Activated naive CD4-positive, alpha-beta T cell treated with anti-CD3 and anti-CD28 coated beads for 36 hours (primary cell): ENCODE data around the gene PIGU. TPM values are rescaled to one million over a fixed set of nuclear protein-coding genes. Genes with fewer than 3 reads are reported as not detected.

ENCODE experiments used
- CTCF ChIA-PET: fragments of 350-600 bp; sonication (Branson Sonifier 250); formaldehyde crosslinking; loops from one replicate; lab custom pipeline; 2021; ENCODE audit warnings: antibody characterized with exemption; lab: Charles Lee
- DNase-seq: peaks from one replicate; pipeline ENCODE4 v3.0.0-alpha.2; 2020
- H3K27ac Mint-ChIP-seq: one replicate; pipeline ENCODE4 v1.8.0; 2021; ENCODE audit warnings: mild to moderate bottlenecking, mixed read lengths
- H3K27me3 Mint-ChIP-seq: one replicate; pipeline ENCODE4 v1.8.0; 2021; ENCODE audit warnings: low read depth, mixed read lengths
- H3K36me3 Mint-ChIP-seq: one replicate; pipeline ENCODE4 v1.8.0; 2021; ENCODE audit warnings: low read depth, mixed read lengths
- H3K4me1 Mint-ChIP-seq: one replicate; pipeline ENCODE4 v1.8.0; 2021; ENCODE audit warnings: low read depth, mixed read lengths
- H3K4me3 Mint-ChIP-seq: one replicate; pipeline ENCODE4 v1.8.0; 2021; ENCODE audit warnings: mild to moderate bottlenecking, moderate library complexity, mixed read lengths
- H3K9me3 Mint-ChIP-seq: one replicate; pipeline ENCODE4 v1.8.0; 2021; ENCODE audit warnings: mixed read lengths
- intact Hi-C: fragments of 100-400 bp; cut with micrococcal nuclease; formaldehyde crosslinking; loops from one replicate; pipeline ENCODE4 v1.15.1; 2023
- total RNA-seq, 2 experiments: library from RNA; stranded (reverse); gene quantifications; one replicate each; pipeline ENCODE4 v1.2.3, GENCODE V29; 2021

PIGU gene
- total RNA-seq, 2 experiments from 2014 or later, result 18.8 to 18.9 TPM

DNA sequence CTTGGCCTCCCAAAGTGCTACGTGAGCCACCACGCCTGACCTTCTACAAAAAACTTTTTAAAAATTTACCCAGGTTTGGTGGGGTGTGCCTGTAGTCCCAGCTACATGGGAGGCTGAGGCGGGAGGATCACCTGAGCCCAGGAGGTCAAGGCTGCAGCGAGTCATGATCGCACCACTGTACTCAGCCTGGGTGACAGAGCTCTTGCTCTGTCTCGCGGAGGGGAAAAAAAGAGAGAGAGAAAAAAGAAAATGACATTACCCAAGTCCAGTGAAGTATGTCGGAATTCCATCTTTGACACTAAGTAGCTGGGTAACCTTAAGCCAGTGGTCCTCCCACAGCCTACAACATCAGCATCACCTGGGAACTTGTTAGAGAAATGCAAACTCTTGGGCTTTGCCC lies 137.1 kb downstream of the PIGU start:
- Mint-ChIP-seq H3K36me3 (peaks cover 22% of the 10 kb centered on the region), H3K27ac (no peak overlapping the region)
- intact Hi-C loops, result loop anchor here (2.0 to 5.0 kb wide), 3 partner anchors 43 to 283 kb away; no protein-coding TSS in a partner anchor

DNA sequence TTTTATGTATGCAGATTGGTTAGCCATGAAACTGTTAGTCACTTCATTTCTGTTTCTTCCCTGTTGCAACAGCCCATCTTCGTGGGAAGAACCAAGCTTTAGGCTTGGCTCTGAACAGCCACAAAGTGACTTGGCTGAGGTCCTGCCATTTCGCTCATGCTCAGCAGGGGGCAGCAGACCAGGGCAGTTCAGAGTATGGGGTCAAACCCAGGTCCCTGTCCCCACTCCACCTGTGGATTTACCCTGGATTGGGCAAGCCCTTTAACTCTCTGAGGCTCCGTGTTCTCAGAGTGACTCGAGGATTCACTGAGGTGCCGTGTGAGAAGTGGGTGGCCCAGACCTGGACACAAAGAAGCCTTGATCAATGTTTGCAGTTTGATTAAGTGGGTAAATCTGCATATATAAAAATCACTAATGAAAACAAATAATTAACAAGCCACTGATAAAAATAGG lies 138.2 kb downstream of the PIGU start:
- H3K27me3 Mint-ChIP-seq, result no peaks in the 10 kb centered on the region
- no peaks in the 10 kb centered on the region for H3K9me3 Mint-ChIP-seq
- H3K4me3 Mint-ChIP-seq, result no peak overlapping the region
- peaks cover 25% of the 10 kb centered on the region for H3K36me3 Mint-ChIP-seq
- intact Hi-C loops, result loop anchor here (1.0 to 5.0 kb wide), 4 partner anchors 44 to 231 kb away; no protein-coding TSS in a partner anchor
- H3K4me1 Mint-ChIP-seq, result peaks cover 12% of the 10 kb centered on the region
- peak; percentile 71 for DNase-seq
- no peak overlapping the region for H3K27ac Mint-ChIP-seq
- CTCF ChIA-PET, result interaction anchor here (0.6 to 5.2 kb wide), 18 partner anchors 10 to 242 kb away, joined by 3 to 52 read pairs (median 4); partner anchors contain the start of genes DYNLRB1 and MAP1LC3A

More for the DNA sequence above, 137.1 kb downstream of the PIGU start:
- no peak for DNase-seq
- CTCF ChIA-PET, result interaction anchor here (0.5 to 5.2 kb wide), 16 partner anchors 9 to 349 kb away, joined by 3 to 52 read pairs (median 4); partner anchors contain the start of gene DYNLRB1
- peaks cover 21% of the 10 kb centered on the region for H3K4me1 Mint-ChIP-seq
- H3K9me3 Mint-ChIP-seq, result no peaks in the 10 kb centered on the region
- no peaks in the 10 kb centered on the region for H3K27me3 Mint-ChIP-seq
- no peak overlapping the region for H3K4me3 Mint-ChIP-seq

DNA sequence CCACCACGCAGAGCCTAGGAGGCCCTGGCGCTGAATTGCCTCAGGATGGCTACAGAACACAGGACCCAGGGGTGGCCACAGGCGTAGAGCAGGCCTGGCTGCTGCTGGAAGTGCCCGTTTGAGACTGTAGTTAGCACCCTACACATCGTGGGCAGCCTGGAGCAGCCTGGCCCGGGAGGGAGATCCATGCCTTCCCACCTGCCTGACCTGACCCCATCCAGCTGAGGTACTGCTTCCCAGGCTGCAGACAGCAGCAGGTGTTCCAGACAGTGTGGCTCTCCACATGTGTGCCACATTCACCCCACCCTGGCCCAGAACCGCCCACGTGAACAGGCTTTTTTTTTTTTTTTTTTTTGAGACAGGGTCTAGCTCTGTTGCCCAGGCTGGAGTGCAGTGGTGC lies 139.2 kb downstream of the PIGU start:
- no peaks in the 10 kb centered on the region for H3K9me3 Mint-ChIP-seq
- intact Hi-C loops, result loop anchor here (1.0 to 5.0 kb wide), 4 partner anchors 45 to 232 kb away; no protein-coding TSS in a partner anchor
- H3K27me3 Mint-ChIP-seq, result no peaks in the 10 kb centered on the region
- H3K4me3 Mint-ChIP-seq, result no peak overlapping the region
- no peak overlapping the region for H3K27ac Mint-ChIP-seq
- CTCF ChIA-PET, result interaction anchor here (0.6 to 5.2 kb wide), 14 partner anchors 11 to 242 kb away, joined by 3 to 52 read pairs (median 5); partner anchors contain the start of gene DYNLRB1
- peaks cover 25% of the 10 kb centered on the region for H3K36me3 Mint-ChIP-seq
- no peak for DNase-seq
- peaks cover 10% of the 10 kb centered on the region for H3K4me1 Mint-ChIP-seq

DNA sequence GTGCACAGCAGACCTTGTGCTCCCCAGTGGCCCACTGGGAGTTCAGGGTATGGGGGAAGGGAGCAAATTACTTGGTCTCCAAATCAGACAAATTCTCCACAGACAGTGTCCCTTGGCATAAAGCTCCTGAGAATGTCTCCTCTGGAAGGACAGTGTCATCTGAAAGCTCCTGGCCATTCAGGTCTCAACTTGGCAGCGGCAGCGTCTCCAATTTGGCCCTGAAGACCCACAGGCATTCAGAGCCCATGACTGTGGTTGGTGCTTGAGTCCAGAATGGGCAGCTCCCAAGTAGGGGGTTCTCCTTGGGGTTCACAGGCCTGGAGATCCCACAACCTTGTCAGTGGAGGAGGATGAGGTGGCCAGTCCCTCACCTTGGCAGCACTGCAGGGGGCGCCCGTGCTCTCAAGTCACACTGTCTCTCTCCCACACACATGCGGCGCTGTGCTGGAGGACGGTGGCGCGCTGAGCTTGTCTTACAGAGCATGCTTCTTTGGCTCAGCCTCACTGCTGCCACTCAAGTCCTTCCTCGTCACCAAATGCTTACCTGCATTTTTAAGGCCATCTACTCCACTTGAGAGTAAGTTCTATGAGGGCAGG lies 140.0 kb downstream of the PIGU start:
- no peaks in the 10 kb centered on the region for H3K27me3 Mint-ChIP-seq

DNA sequence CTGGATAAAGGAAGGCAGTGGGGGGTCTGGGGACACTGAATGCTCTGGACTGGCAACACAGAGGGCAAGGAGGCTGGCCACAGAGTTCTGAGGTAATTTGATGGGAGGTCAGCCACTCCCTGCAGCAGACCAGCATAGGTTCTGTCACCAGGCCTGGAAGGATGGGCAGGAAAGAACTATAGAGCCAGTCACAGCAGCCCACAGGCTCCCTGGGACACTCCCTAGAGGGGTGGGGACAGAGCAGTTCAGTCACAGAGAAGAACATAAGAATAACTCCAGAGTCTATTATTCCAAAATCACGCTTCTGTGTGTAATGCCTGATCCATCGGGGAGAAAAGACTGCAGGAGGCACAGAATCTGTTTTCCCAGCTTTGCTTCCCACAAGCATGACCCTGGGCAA lies 141.0 kb downstream of the PIGU start:
- peaks cover under 1% of the 10 kb centered on the region for H3K4me1 Mint-ChIP-seq
- DNase-seq, result no peak
- no peaks in the 10 kb centered on the region for H3K27me3 Mint-ChIP-seq
- CTCF ChIA-PET, result interaction anchor here (1.5 to 5.2 kb wide), 2 partner anchors 171 to 232 kb away, joined by 3 to 52 read pairs; no protein-coding TSS in a partner anchor
- H3K36me3 Mint-ChIP-seq, result peaks cover 21% of the 10 kb centered on the region
- H3K4me3 Mint-ChIP-seq, result no peak overlapping the region
- H3K27ac Mint-ChIP-seq, result no peak overlapping the region
- no peaks in the 10 kb centered on the region for H3K9me3 Mint-ChIP-seq
- intact Hi-C loops, result loop anchor here (5.0 kb wide), 1 partner anchor 224 kb away; no protein-coding TSS in a partner anchor

More for the DNA sequence above, 140.0 kb downstream of the PIGU start:
- intact Hi-C loops, result loop anchor here (5.0 kb wide), 1 partner anchor 225 kb away; no protein-coding TSS in a partner anchor
- Mint-ChIP-seq H3K27ac (no peak overlapping the region), H3K36me3 (peaks cover 25% of the 10 kb centered on the region), H3K4me1 (peaks cover 8% of the 10 kb centered on the region), H3K4me3 (no peak overlapping the region), H3K9me3 (no peaks in the 10 kb centered on the region)
- peak; percentile 65 for DNase-seq
- CTCF ChIA-PET, result interaction anchor here (0.5 to 5.2 kb wide), 9 partner anchors 26 to 259 kb away, joined by 3 to 52 read pairs (median 3); no protein-coding TSS in a partner anchor

DNA sequence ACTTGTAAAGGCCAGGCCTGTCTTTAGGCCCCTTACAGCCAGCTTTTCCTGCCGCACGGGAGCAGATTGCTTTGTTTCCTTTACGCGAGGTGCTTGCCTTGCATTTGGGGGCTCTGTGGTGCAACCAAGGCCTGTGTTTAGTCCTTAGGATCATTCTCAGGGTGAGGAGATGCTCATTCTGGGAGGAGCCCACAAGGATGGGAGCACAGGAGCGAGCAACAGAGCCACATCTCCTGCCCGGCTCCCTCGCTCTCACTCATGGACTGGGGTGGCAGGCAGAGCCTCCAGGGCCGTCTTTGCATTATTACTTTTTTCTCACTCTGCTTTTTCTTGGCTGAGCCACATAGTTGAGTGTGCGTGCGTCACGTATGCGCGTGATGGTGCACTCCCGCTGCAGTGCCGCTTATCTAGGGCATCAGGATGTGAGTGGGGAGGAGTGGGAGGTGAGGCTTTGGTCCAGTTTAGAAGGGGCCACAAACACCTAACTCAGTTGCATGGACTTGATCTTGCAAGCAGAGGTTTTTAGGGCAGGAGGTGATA lies 141.5 kb downstream of the PIGU start:
- Mint-ChIP-seq H3K27ac (no peak overlapping the region), H3K27me3 (no peaks in the 10 kb centered on the region), H3K36me3 (peaks cover 17% of the 10 kb centered on the region), H3K4me1 (no peaks in the 10 kb centered on the region), H3K9me3 (no peaks in the 10 kb centered on the region), H3K4me3 (no peak overlapping the region)
- intact Hi-C loops, result loop anchor here (5.0 kb wide), 1 partner anchor 223 kb away; no protein-coding TSS in a partner anchor
- DNase-seq, result no peak
- CTCF ChIA-PET, result interaction anchor here (1.7 kb wide), 1 partner anchor 223 kb away, joined by 7 read pairs; no protein-coding TSS in a partner anchor

DNA sequence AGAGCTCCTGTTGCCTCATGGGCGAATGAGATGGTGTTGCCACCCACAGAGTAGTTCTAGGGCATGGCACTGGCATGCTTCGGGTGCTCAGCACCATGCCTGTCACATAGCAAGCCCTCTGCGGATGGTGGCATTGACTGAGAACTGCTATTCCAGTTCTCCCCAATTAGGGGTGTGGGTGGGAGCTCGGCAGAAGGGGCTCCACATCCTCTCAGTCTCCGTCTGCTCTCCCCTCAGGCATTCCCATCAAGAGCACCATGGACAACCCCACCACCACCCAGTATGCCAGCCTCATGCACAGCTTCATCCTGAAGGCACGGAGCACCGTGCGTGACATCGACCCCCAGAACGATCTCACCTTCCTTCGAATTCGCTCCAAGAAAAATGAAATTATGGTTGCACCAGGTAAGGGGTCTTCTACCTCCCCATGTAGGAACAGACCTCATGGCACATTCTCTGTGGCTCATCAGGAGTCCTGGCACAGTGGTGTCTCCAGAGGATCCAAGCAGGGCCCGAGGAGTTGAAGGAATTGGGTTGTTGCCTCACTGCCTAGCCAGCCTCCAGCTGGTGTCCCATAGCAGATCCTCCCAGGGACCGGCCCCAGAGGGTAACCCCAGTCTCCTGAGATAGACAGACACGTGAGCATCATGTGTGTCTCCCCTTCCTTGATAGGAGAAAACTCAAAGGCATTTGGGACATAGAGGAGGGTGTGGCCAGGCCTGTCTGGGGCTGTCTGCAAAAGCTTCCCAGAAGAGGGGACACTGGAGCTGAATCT lies 142.3 kb downstream of the PIGU start:
- H3K27me3 Mint-ChIP-seq, result no peaks in the 10 kb centered on the region
- no peak overlapping the region for H3K4me3 Mint-ChIP-seq
- intact Hi-C loops, result loop anchor here (5.0 kb wide), 1 partner anchor 222 kb away; no protein-coding TSS in a partner anchor
- peaks cover 14% of the 10 kb centered on the region for H3K36me3 Mint-ChIP-seq
- H3K27ac Mint-ChIP-seq, result no peak overlapping the region
- CTCF ChIA-PET, result interaction anchor here (1.7 kb wide), 1 partner anchor 222 kb away, joined by 7 read pairs; no protein-coding TSS in a partner anchor
- DNase-seq, result no peak
- H3K4me1 Mint-ChIP-seq, result no peaks in the 10 kb centered on the region
- no peaks in the 10 kb centered on the region for H3K9me3 Mint-ChIP-seq

DNA sequence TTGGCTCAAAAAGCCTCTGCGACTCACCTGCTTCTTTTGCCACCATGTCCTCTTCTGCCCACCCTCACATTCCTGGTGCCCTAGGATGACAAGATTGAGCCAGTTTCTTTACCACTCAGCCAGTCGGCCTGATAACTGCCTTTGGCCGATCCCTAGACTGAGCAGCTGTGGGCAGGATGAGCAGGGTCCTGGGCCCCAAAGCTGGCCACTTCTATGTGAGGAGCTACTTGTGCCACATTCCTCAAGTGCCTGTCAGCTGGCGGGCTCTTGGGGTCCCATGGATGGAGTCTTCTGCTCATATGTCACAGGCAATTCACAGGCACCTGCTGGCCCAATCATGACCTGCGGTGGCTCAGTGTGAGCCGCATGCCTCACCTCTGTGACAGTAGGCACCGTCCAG lies 144.1 kb downstream of the PIGU start:
- peaks cover 17% of the 10 kb centered on the region for H3K36me3 Mint-ChIP-seq
- CTCF ChIA-PET, result interaction anchor here (0.8 to 3.4 kb wide), 3 partner anchors 10 to 220 kb away, joined by 3 to 13 read pairs (median 6); no protein-coding TSS in a partner anchor
- no peaks in the 10 kb centered on the region for H3K9me3 Mint-ChIP-seq
- H3K27ac Mint-ChIP-seq, result no peak overlapping the region
- no peaks in the 10 kb centered on the region for H3K27me3 Mint-ChIP-seq
- intact Hi-C loops, result no loop called here
- no peaks in the 10 kb centered on the region for H3K4me1 Mint-ChIP-seq
- H3K4me3 Mint-ChIP-seq, result no peak overlapping the region
- DNase-seq, result no peak

DNA sequence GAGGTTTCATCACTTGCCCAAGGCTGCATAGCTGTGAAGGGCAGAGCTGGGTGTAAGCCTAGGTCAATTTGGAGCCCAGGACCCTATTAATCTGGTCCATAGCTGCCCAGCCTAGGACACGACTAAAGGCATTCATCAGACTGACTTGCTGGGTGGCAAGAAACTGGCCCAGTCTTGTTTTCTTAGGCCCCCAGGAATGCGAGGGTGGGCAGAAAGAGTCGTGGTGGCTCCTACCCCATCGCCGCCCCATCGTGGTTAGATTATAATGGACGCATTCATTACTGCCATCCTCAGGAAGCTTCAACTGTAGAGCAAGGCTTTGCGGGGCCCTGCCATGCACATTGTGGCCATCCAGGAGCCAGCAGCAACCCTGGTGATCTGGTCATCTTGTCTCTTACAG lies 144.6 kb downstream of the PIGU start:
- no peaks in the 10 kb centered on the region for H3K9me3 Mint-ChIP-seq
- DNase-seq, result no peak

DNA sequence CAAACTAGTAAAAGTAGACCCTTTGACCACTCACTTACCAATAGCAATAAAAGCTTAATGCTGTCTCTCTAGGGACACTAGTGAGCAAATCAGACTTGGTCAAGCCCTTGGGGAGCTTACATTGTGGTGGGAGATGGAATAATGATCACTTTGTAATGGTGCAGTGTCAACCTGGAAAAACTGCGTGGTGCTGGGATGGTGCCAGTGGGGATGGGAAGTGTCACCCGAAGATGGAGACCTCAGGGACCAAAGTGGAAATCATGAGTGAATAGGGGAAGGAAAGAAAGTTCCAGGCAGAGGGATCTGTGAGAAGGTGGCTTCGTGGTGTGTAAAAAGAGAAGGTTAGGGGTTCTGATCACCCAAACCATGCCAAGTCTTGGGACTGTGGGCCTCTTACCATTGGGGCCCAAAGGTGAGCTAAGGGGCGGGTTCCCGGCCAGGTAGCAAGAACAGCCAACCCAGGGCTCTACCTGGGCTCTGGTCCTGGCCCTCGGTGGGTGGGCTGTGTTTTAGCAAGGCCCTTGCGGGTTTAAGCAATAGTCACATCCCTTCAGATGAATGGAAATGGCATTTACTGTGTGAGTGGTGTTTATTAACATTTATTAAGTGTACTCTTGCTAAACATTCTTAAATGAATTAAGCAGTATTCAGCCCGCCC lies 145.2 kb downstream of the PIGU start:
- Mint-ChIP-seq H3K36me3 (peaks cover 17% of the 10 kb centered on the region), H3K27me3 (no peaks in the 10 kb centered on the region), H3K9me3 (no peaks in the 10 kb centered on the region), H3K4me1 (no peaks in the 10 kb centered on the region), H3K27ac (no peak overlapping the region), H3K4me3 (no peak overlapping the region)
- no peak for DNase-seq
- CTCF ChIA-PET, result interaction anchor here (0.5 to 3.4 kb wide), 3 partner anchors 9 to 655 kb away, joined by 6 to 13 read pairs (median 8); no protein-coding TSS in a partner anchor
- intact Hi-C loops, result no loop called here

More for the DNA sequence above, 144.6 kb downstream of the PIGU start:
- Mint-ChIP-seq H3K4me1 (no peaks in the 10 kb centered on the region), H3K27ac (no peak overlapping the region), H3K36me3 (peaks cover 17% of the 10 kb centered on the region), H3K4me3 (no peak overlapping the region), H3K27me3 (no peaks in the 10 kb centered on the region)
- CTCF ChIA-PET, result interaction anchor here (0.5 to 3.4 kb wide), 3 partner anchors 9 to 655 kb away, joined by 6 to 13 read pairs (median 8); no protein-coding TSS in a partner anchor
- intact Hi-C loops, result no loop called here

DNA sequence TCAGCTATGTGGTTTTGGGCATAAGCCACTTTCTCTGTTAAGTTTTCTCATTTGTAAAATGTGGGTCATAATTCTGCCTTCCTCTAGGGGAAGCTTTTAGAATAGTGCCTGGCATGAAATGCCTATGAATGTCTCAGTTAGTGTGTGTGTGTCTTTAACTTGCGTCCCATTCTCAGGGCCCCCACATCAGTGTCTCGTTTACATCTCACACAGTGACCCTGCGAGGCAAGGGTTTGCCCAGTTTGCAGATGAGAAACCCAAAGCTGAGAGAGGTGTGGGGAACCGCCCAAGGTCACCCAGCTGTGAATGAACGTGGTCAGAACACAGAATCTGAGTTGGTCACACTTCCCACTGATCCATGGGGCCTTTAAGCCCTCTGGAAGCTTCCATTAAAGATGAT lies 146.6 kb downstream of the PIGU start:
- Mint-ChIP-seq H3K27ac (no peak overlapping the region), H3K9me3 (no peaks in the 10 kb centered on the region), H3K4me3 (no peak overlapping the region), H3K4me1 (peaks cover 3% of the 10 kb centered on the region), H3K27me3 (no peaks in the 10 kb centered on the region), H3K36me3 (peaks cover 18% of the 10 kb centered on the region)
- intact Hi-C loops, result no loop called here
- DNase-seq, result no peak
- CTCF ChIA-PET, result interaction anchor here (0.6 to 3.4 kb wide), 4 partner anchors 9 to 218 kb away, joined by 3 to 13 read pairs (median 3); no protein-coding TSS in a partner anchor
